GM23338 (cell line): ENCODE measurements around the gene NT5DC3. TPM values are rescaled to one million over a fixed set of nuclear protein-coding genes. Genes with fewer than 3 reads are reported as not detected.

ENCODE experiments used
- ATAC-seq: fragments of 200-7000 bp; cut with Tn5 transposase; 3 replicates; pipeline ENCODE4 v1.9.1; 2020
- DNase-seq: peaks from one replicate; pipeline ENCODE4 v3.0.0-alpha.2; 2015; ENCODE audit warnings: low spot score
- H2AFZ ChIP-seq: fragments of 200-600 bp; sonication (generic); 2 replicates; pipeline ENCODE4 v1.8.0; 2016; ENCODE audit warnings: antibody characterized with exemption, mild to moderate bottlenecking, moderate library complexity
- H3F3A ChIP-seq: fragments of 200-600 bp; sonication (generic); replicated peaks from 2 replicates; pipeline ENCODE4 v1.8.0; 2017; ENCODE audit warnings: antibody characterized with exemption, mixed run types, low read depth
- H3K27ac ChIP-seq: fragments of 200-600 bp; sonication (generic); 2 replicates; pipeline ENCODE4 v1.6.1; 2016; ENCODE audit warnings: low read depth
- H3K27me3 ChIP-seq: fragments of 200-600 bp; sonication (generic); 2 replicates; pipeline ENCODE4 v1.8.0; 2016; ENCODE audit warnings: mild to moderate bottlenecking, mixed run types, moderate library complexity; ENCODE audit not compliant: insufficient read depth
- H3K36me3 ChIP-seq: fragments of 200-600 bp; sonication (generic); 2 replicates; pipeline ENCODE4 v1.8.0; 2016; ENCODE audit warnings: mild to moderate bottlenecking; ENCODE audit not compliant: insufficient read depth
- H3K4me1 ChIP-seq: fragments of 200-600 bp; sonication (generic); 2 replicates; pipeline ENCODE4 v1.8.0; 2016; ENCODE audit warnings: mild to moderate bottlenecking, moderate library complexity; ENCODE audit not compliant: insufficient read depth
- H3K4me2 ChIP-seq: fragments of 200-600 bp; sonication (generic); 2 replicates; pipeline ENCODE4 v1.7.1; 2017; ENCODE audit warnings: mixed run types
- H3K4me3 ChIP-seq: fragments of 200-600 bp; sonication (generic); 2 replicates; pipeline ENCODE4 v1.6.1; 2016; ENCODE audit warnings: mixed run types
- H3K79me2 ChIP-seq: fragments of 200-600 bp; sonication (generic); replicated peaks from 2 replicates; pipeline ENCODE4 v1.8.0; 2017; ENCODE audit warnings: mild to moderate bottlenecking; ENCODE audit not compliant: insufficient read depth
- H3K9me2 ChIP-seq: fragments of 200-600 bp; sonication (generic); 2 replicates; pipeline ENCODE4 v1.8.0; 2017; ENCODE audit not compliant: insufficient read depth
- H4K20me1 ChIP-seq: fragments of 200-600 bp; sonication (generic); replicated peaks from 2 replicates; pipeline ENCODE4 v1.8.0; 2017; ENCODE audit warnings: mild to moderate bottlenecking; ENCODE audit not compliant: insufficient read depth
- H3K27ac Mint-ChIP-seq: 2 replicates; pipeline ENCODE4 v1.8.0; 2020; ENCODE audit warnings: inconsistent platforms, mild to moderate bottlenecking, moderate library complexity, mixed read lengths
- H3K27me3 Mint-ChIP-seq: 3 replicates; pipeline ENCODE4 v1.8.0; 2022; ENCODE audit warnings: low read depth, mild to moderate bottlenecking, moderate library complexity, mixed read lengths, inconsistent platforms; ENCODE audit not compliant: insufficient read depth, poor library complexity
- H3K36me3 Mint-ChIP-seq: 3 replicates; pipeline ENCODE4 v1.8.0; 2021; ENCODE audit warnings: low read depth, mild to moderate bottlenecking, inconsistent platforms, moderate library complexity, mixed read lengths
- H3K4me1 Mint-ChIP-seq: 3 replicates; pipeline ENCODE4 v1.8.0; 2020; ENCODE audit warnings: mild to moderate bottlenecking, inconsistent platforms, mixed read lengths
- H3K4me3 Mint-ChIP-seq: 3 replicates; pipeline ENCODE4 v1.8.0; 2021; ENCODE audit warnings: moderate library complexity, mild to moderate bottlenecking, inconsistent platforms, mixed read lengths
- H3K9me3 Mint-ChIP-seq: 3 replicates; pipeline ENCODE4 v1.8.0; 2020; ENCODE audit warnings: moderate library complexity, mild to moderate bottlenecking, inconsistent platforms, mixed read lengths
- CREB1 ChIP-seq: fragments of 250-450 bp; sonication (Bioruptor Pico); IDR thresholded peaks from 2 replicates; pipeline ENCODE4 v1.5.0; 2020; ENCODE audit warnings: low read depth, mild to moderate bottlenecking, moderate library complexity
- CTCF ChIP-seq, 2 experiments: fragments of 200-600 bp in 1 of 2; sonication (generic) in 1 of 2; conservative IDR thresholded peaks; 2 replicates each; pipeline versions ENCODE4 v1.5.1 to v1.6.1; 2016 to 2017; ENCODE audit warnings: antibody characterized with exemption in 2 of 2, low read depth in 2 of 2, mild to moderate bottlenecking in 2 of 2, moderate library complexity in 1 of 2
- ETS1 ChIP-seq: IDR thresholded peaks from 2 replicates; pipeline ENCODE4 v1.6.1; 2016; ENCODE audit warnings: antibody characterized with exemption
- EZH2 ChIP-seq: fragments of 200-600 bp; sonication (generic); IDR thresholded peaks from one replicate; pipeline ENCODE4 v1.8.0; 2017; ENCODE audit warnings: antibody characterized with exemption, mild to moderate bottlenecking, low read depth; ENCODE audit not compliant: unreplicated experiment
- EZH2phosphoT487 ChIP-seq: fragments of 200-600 bp; sonication (generic); IDR thresholded peaks from one replicate; pipeline ENCODE4 v1.8.1; 2018; ENCODE audit warnings: antibody characterized with exemption; ENCODE audit not compliant: unreplicated experiment
- JUNB ChIP-seq: IDR thresholded peaks from one replicate; pipeline ENCODE4 v1.6.1; 2016; ENCODE audit warnings: antibody characterized with exemption; ENCODE audit not compliant: unreplicated experiment
- NANOG ChIP-seq: IDR thresholded peaks from 2 replicates; pipeline ENCODE4 v1.6.1; 2016; ENCODE audit warnings: antibody characterized with exemption, borderline replicate concordance
- POLR2AphosphoS5 ChIP-seq: IDR thresholded peaks from 2 replicates; pipeline ENCODE4 v1.6.1; 2016; ENCODE audit warnings: antibody characterized with exemption, low read depth
- REST ChIP-seq: IDR thresholded peaks from one replicate; pipeline ENCODE4 v1.6.1; 2018; ENCODE audit warnings: antibody characterized with exemption; ENCODE audit not compliant: unreplicated experiment
- STAT1 ChIP-seq: IDR thresholded peaks from one replicate; pipeline ENCODE4 v1.6.1; 2016; ENCODE audit warnings: antibody characterized with exemption; ENCODE audit not compliant: unreplicated experiment
- ZNF114 ChIP-seq: fragments of 250-450 bp; sonication (Bioruptor Pico); IDR thresholded peaks from 2 replicates; pipeline ENCODE4 v1.5.0; 2020; ENCODE audit warnings: mild to moderate bottlenecking, moderate library complexity
- ZNF331 ChIP-seq: fragments of 250-450 bp; sonication (Bioruptor Pico); IDR thresholded peaks from 2 replicates; pipeline ENCODE4 v1.5.0; 2020; ENCODE audit warnings: low read depth, mild to moderate bottlenecking, moderate library complexity
- ZNF462 ChIP-seq: fragments of 250-450 bp; sonication (Bioruptor Pico); IDR thresholded peaks from 2 replicates; pipeline ENCODE4 v1.5.0; 2020; ENCODE audit warnings: mild to moderate bottlenecking, moderate library complexity
- polyA plus RNA-seq: library from polyadenylated mRNA; unstranded; fragments of >200 nt; fragmentation: Nextera tagmentation; extraction: Ambion mirVana; gene quantifications from 2 replicates; pipeline ENCODE4 v1.2.1, GENCODE V29; 2016
- total RNA-seq: library from RNA; depleted of rRNA; stranded (reverse); fragments of >200 nt; shearing (Covaris generic); gene quantifications from 2 replicates; pipeline ENCODE4 v1.2.3, GENCODE V29; 2014

Gene NT5DC3
- total and polyA plus RNA-seq, 2 experiments from 2014 or later: 2.2 to 12.5 TPM

- H3K27me3 Mint-ChIP-seq: peaks cover 2% of the 10 kb centered on the region
- H3K4me1 ChIP-seq: no peaks in the 10 kb centered on the region
- 0 out of 2 replicates have a peak, but pooled peaks cover 14% of the 10 kb centered on the region for H4K20me1 ChIP-seq
- no peak overlapping the region for H3K27ac Mint-ChIP-seq
- no peak overlapping the region for H3K4me2 ChIP-seq
- H3F3A ChIP-seq: no peaks in the 10 kb centered on the region
- H3K27ac ChIP-seq: no peak overlapping the region
- DNase-seq (no peak), ATAC-seq (no peak)
- H3K36me3 Mint-ChIP-seq: peaks cover 14% of the 10 kb centered on the region
- H3K9me2 ChIP-seq: no peaks in the 10 kb centered on the region
- H3K4me1 Mint-ChIP-seq: no peaks in the 10 kb centered on the region
- H3K27me3 ChIP-seq: no peaks in the 10 kb centered on the region
- no peak overlapping the region for H3K4me3 ChIP-seq
- peaks cover 31% of the 10 kb centered on the region for H3K79me2 ChIP-seq
- H2AFZ ChIP-seq: no peak overlapping the region
- H3K36me3 ChIP-seq: no peaks in the 10 kb centered on the region; the same call in 1 of the 2 replicates
- peaks cover 3% of the 10 kb centered on the region; the same call in 2 of the 3 replicates for H3K9me3 Mint-ChIP-seq
- TF ChIP-seq ETS1: no peak
- no peak for TF ChIP-seq CTCF (conservative IDR thresholded peaks at IDR 0.05; ENCODE audit: low read depth in 2 of 2)
- no peak for TF ChIP-seq CREB1
- no peak for TF ChIP-seq STAT1
- TF ChIP-seq REST: no peak
- no peak for TF ChIP-seq NANOG
- no peak for TF ChIP-seq ZNF114
- TF ChIP-seq JUNB: no peak
- TF ChIP-seq ZNF462 (CRISPR knock-in tag): no peak
- TF ChIP-seq ZNF331 (CRISPR knock-in tag): no peak
- TF ChIP-seq POLR2AphosphoS5: no peak
- no peak for TF ChIP-seq EZH2
- no peak for TF ChIP-seq EZH2phosphoT487
- no peak overlapping the region for H3K4me3 Mint-ChIP-seq
These were observed 24.4 kb downstream of the NT5DC3 start for GRCh38 chr12:103816663-103817062.
